ENCODE measurements around the gene C19orf25. TPM values are rescaled to one million over a fixed set of nuclear protein-coding genes. Genes with fewer than 3 reads are reported as not detected.
A peak's percentile ranks its signal among the peaks of the same experiment; 100 is the strongest.
"Not testable (repeated sequence)": the region's sequence is repeated elsewhere in the genome, so short reads cannot be mapped to it uniquely, and the experiment has no call there.

The C19orf25 gene
- total RNA-seq: 17.5 and 18.5 TPM in 2 replicates

DNA sequence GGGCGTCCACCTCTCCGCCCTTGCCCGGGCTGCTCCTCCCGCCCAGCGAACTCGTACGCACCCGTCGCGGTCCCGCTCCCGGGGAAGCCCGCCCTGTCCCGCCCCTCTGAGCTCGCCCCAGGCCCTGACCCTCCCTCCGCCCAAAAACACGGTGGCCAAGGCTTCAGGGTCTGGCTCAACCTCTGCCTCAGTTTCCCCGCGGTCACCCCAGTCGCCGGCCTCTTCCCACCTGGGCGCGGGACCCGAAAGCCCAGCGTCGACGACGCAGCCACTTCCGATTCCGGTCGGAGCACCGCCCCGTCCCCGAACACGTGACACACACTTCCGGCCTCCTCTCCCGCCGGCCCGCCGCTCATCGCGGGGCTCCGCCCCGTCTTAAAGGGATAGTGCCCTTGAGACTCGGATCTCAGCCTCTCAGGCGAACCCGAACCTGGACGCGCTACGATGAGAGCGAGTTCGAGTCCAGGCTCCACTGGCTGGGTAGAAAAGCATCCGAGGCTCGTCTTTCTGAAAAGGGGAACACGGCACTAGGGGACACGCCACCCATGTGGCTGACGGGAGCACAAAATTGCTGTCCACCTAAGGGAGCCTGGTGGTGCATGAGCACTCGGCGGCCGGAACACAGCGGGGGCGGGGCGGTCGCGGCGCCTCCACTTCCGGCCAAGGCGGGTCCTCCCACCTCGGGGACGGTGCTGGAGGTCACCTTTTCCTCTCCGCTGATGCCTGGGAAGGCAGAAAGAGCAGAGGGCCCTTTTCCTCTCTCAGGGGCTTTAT lies at the start of gene C19orf25:
Gene C19orf25 (minus strand): TSS at position 282 of the 774 bp plus-strand sequence. CDS start 312 bp downstream, outside the sequence.
- peak; percentile 79 for DNase-seq (ENCODE audit: low read depth, low spot score)

DNA sequence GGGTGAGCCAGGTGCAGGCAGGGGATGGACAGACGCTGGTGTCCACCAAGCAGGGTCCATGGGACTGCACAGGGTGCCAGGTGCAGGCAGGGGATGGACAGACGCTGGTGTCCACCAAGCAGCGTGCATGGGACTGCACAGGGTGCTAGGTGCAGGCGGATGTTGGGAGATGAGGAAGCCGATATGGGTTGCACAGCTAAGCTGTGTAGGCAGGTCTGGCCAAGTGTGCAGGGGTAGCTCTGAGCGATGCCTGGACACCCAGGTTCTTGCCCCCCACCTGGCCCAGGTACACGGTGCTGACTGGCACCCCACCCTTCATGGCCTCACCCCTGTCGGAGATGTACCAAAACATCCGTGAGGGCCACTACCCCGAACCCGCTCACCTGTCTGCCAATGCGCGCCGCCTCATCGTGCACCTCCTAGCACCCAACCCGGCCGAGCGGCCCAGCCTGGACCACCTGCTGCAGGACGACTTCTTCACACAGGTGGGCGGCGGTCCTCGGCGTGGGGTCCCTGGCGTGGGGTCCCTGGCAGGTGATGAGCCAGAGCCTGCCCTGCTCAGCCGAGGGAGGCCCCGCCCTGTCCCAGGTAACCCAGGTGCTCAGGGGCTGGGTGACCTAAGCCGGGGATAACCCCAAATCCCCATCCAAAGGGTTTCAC lies 48.8 kb upstream of the C19orf25 start:
- no peak for DNase-seq (ENCODE audit: low read depth, low spot score)

DNA sequence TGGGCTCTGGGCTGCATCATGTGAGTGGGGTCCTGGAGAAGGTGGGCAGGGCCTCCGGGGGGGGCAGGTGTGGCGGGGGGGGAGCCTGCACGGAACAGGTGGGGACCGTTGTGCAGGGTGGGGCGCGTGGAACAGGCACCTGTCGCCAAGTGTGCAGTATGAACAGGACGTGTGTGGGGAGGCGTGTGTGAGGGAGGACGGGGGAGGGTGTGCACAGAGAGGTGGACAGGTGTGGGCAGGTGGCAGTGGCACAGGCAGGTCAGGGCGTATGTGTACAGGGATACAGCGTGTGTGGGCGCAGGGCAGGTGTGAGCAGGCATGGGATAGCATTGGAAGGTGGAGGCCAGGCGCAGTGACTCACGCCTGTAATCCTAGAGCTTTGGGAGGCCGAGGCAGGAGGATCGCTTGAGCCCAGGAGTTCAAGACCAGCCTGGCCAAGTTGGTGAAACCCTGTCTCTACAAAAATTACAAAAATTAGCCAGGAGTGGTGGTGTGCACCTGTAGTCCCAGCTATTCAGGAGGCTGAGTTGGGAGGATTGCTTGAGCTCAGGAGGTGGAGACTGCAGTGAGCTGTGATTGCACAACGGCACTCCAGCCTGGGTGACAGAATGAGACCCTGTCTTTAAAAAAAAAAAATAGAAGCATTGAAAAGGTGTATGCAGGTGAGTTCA lies 48.1 kb upstream of the C19orf25 start:
- DNase-seq (ENCODE audit: low read depth, low spot score): no peak

DNA sequence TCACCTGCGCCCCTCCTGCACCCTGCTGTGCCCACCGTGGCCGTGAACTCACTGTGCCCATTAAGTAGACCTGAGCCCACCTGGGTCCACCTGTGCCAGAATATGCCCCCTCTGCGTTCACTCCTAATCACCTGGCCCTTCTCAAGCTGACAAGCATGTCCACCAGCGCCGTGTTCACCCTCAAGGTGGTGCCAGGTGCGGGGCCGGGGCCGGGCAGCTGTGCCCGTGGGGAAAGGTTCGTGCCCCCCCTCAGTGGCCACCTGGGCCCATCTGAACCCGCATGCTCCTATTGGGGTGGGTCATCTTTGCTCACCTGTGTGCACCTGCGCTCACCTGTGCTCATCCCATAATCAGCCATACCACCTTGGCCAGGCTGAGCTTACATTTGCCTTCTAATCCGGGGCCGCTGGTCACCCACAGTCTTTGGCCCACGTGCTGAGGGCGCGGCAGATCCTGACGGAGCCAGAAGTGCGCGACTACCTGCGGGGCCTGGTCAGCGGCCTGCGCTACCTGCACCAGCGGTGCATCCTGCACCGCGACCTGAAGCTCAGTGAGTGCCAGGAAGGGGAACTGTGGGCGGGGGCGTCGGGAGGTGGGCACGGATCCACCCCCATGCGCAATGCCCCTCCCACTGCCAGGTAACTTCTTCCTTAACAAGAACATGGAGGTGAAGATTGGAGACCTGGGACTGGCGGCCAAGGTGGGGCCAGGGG lies 47.2 kb upstream of the C19orf25 start:
- no peak for DNase-seq (ENCODE audit: low read depth, low spot score)

DNA sequence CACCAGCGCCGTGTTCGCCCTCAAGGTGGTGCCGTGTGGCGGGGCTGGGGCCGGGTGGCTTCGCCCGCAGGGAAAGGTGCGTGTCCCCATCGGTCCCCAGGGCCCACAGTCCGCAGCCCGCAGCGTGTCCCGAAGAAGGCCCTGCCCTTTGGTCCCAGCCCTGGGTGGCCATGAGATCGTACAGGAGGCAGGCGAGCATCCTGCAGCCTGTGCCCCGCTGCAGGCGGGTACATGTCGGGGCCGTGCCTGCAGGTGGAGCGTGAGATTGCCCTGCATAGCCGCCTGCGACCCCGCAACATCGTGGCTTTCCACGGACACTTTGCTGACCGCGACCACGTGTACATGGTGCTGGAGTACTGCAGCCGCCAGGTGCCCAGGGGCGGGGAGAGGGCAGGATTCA lies 46.3 kb upstream of the C19orf25 start:
- no peak for DNase-seq (ENCODE audit: low read depth, low spot score)

DNA sequence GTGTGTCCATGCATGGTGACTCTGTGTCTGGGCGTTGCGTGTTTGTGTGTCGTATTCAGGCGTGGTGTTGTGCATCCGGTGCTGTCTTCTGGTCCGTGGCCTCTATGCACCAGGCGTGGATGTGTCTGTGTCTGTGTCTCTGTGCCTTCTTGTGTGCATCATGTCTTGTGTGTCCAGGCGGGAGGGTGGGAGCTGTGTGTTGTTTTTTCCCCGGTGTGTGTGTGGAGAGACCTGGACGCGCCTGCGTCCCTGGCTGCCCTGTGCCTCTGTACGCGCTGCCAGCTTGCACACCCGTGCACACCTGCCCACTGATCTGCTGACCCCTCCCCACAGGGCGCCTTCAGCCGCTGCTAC lies 45.9 kb upstream of the C19orf25 start:
- DNase-seq (ENCODE audit: low read depth, low spot score): no peak

DNA sequence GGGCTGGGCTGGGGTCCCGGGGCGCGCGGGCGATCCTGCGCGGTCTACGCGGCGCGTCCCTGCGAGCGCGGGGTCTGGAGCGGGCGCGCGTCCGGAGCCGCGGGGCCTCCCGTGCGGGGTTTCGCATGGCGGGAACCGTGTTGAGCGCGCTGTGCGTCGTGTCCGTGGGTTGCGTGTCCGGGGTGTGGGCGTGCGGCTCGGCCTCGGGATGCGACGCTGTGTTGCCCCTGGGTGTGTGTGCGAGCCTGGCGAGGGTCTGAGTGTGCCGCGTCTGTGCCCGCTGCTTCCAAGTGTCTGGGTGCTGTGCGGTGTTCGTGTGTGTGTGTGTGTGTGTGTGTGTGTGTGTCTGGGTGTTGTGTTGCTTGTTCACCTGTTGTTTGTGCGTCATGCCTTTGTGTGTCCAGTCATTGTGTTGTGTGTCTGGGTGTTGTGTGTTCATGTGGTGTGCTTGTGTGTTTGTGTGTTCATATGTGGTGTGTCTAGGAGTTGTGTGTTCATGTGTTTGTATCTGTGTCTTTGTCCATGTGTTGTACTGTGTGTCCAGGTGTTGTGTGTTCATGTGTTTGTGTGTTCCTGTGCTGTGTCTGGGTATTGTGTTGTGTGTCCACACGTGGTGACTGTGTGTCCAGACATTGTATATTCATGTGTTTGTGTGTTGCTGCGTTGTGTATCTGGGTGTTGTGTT lies 45.4 kb upstream of the C19orf25 start:
- DNase-seq (ENCODE audit: low read depth, low spot score): no peak

DNA sequence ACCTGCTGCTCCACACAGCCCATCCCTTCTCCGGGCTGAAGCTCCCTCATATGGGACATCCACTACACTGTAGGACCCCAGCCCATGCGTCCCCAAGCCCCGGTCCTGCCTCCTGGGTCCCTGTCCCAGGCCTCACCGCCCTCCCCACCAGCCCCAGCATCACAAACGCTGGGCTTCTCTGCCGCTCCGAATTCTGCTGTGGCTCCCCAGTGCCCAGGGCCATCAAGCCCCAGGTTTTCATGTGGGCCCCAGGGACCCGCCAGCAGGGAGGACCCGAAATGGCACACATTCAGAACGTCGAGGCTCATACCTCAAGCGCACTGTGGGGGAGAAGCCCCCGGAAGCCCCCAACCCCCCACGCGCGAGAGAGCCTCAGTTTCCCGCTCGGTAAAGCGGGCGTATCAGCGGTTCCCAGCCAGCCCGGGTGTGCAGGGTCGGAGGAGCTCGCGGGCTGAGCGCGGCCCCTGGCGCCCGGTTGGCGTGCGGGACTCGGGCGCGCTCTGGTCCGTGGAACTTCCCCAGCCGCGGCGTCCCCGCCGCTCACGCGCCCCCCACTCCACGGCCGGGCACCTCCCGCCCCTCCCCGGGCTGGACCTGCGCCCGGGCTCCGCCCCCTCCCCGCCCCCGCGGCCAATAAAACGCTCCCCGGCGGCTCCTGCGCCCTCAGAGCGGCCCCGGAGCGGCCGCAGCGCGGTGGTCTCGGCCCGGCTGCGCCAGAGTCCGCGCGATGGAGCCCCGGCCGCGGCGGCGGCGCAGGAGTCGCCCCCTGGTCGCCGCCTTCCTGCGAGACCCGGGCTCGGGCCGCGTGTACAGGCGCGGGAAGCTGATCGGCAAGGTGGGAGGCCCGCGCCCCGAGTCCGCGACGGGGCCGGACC lies 44.6 kb upstream of the C19orf25 start, which contains the start of gene PLK5:
Gene PLK5 (plus strand): TSS at position 666 of the 875 bp plus-strand sequence. CDS start 2,920 bp downstream, outside the sequence.
- no peak for DNase-seq (ENCODE audit: low read depth, low spot score)

DNA sequence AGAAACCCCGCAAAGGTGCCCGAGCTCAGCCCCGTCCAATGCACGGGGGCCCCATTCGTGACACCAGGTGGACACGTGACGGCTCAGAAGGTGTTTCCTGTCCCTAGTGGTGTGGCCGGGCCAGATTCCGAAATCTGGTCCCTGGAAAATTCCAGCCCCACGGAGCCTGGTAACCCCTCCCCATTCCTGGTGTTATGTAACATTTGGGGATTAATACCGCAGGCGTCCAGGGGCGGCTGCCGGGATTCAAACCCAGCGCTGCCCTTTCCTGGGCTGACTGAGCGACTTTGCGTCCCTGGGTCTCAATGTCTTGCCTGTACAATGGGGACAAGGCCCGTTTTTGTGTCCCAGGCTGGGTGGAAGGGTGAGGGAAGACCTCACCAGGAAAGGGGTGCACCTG lies 43.8 kb upstream of the C19orf25 start:
- no peak for DNase-seq (ENCODE audit: low read depth, low spot score)

DNA sequence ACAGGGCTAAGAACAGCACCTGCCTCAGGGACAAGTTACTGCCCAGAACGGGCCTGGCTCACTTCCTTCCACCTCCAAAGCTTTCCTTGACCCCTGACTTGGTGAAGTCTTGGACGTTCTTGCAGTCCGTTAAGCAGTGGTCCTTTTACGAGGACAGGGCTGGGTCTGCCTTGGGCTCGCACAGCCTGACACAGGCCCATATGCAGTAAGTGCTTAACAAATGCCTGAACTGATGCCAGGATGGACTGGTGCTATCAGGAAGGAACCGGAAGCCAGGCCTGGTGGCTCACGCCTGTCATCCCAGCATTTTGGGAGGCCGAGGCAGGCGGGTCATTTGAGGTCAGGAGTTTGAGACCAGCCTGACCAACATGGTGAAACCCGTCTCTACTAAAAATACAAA lies 43.0 kb upstream of the C19orf25 start:
- no peak for DNase-seq (ENCODE audit: low read depth, low spot score)

DNA sequence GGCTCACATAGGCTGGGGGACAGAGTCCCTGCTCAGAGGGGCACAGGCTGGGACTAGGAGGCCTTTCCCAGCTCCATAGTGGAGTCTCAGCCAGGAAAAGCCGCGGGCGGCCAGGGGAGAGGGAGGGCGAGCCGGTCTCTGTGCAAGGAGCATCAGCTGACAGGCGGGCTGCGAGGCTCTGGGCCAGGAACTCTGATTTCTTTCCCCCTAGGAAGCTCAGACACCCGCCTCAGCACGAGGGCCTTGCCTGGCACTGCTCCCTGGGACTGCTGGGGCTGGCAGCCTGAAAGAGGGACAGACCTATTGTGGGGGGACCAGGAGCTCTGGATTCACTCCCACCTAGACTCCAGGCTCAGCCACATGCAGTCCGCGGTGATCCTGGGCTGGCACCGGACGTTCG lies 42.6 kb upstream of the C19orf25 start:
- no peak for DNase-seq (ENCODE audit: low read depth, low spot score)

DNA sequence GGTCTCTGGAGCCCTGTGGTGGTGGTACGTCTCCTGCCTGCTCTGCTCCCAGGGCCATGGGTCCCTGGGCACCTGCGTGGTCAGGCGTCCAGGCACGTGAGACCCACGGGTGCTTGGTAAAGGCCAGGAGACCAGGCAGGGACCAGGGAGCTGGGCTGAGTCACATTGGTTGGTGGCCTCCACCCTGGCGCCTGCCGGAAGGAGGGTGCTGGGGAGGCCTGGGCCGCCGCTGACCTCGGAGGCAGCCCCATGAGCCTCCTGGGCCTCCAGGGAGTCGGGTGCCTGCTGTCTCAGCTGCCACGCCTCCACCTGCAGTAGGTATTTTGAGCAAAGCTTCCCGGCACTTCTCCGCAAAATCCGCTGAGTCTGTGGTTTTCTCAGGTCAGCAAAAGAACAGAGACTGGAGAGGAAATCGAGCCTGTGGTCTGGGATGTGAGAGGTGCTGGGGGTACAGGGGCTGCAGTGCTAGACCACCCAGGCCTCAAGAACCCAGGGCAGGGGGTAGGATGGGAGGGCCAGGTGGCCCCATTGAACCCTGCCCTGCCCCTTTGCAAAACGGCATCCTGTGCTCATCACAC lies 41.3 kb upstream of the C19orf25 start:
- DNase-seq (ENCODE audit: low read depth, low spot score): no peak

DNA sequence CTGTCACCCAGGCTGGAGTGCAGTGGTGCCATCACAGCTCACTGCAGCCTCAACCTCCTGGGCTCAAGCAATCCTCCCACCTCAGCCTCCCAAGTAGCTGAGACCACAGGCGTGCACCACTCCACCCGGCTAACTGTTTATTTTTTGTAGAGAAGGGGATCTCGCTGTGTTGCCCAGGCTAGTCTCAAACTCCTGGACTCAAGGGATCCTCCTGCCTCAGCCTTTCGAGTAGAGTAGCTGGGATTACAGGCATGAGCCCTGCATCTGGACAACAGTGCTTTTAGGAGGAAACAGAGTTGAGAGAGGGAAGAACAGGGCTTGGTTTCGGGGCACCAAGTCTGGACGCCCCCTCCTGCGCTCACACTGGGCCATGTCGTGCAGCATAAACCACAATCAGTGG lies 40.8 kb upstream of the C19orf25 start:
- DNase-seq (ENCODE audit: low read depth, low spot score): not testable (repeated sequence)

DNA sequence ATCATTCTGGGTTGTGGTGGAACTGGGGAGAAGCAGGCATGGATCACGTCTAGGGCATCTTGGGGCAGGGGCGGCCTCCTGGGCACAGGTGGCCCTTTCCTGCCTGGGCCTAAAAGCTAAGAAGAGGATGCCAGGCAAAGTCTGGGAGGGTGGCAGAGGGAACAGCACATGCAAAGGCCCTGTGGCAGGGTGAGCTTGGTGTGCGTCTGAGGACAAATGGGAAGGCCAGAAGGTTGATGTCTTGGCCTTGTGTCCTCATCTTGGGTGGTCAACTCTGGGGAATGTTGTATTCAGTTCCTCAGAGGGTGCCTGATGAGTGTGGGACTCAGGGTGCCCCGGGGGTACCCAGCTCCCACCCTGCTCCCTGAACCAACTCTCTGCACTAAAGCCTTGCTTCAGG lies 39.5 kb upstream of the C19orf25 start:
- no peak for DNase-seq (ENCODE audit: low read depth, low spot score)

DNA sequence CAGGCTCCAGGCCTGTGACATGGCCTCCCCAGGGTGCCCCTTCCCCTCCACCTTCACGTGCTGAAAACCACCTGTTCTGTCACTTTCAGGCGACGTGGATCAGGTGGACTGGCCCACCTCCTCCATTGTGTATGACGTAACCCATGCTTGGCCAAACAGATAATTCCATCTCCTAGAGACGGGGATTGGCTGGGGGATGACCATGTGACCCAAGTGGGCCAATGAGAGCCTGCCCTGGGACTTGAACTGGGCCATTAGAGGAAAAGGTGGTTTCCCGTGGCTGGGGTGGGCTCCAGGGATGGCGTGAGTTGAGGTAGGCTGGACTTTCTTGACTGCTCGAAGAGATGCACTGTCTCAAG lies 37.4 kb upstream of the C19orf25 start:
- no peak for DNase-seq (ENCODE audit: low read depth, low spot score)

DNA sequence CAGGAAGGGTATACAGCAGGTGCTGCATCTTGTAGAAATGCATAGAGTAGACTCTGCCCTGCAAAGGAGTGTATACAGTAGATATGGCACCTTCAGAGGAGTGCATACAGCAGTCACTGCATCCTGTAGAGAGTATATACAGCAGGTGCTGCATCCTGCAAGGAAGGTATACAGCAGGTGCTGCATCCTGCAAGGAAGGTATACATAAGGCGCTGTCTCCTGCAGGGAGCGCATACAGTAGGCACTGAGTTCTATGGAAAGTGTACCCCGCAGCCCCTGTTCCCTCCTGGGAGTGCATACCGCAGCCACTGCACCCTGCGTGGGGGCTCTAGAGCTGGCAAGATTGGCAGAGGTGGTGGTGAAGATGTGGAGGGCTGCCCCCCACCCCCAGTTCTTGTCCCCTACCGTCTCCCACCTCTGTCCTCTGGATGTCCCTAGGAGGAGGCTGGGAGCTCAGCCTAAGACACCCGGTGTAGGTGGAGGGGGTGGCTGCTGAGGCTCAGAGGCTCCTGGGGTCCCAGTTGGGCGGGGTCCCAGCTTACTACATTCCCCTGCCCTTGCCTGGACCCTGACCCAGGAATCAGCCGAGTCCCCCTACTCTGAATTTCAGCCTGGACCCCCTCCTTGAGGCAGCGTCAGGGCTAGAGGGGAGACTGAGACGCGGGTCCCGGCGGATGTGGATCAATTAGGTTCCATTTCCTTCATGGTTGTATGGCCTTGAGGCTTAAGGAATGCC lies 36.1 kb upstream of the C19orf25 start:
- DNase-seq (ENCODE audit: low read depth, low spot score): no peak

DNA sequence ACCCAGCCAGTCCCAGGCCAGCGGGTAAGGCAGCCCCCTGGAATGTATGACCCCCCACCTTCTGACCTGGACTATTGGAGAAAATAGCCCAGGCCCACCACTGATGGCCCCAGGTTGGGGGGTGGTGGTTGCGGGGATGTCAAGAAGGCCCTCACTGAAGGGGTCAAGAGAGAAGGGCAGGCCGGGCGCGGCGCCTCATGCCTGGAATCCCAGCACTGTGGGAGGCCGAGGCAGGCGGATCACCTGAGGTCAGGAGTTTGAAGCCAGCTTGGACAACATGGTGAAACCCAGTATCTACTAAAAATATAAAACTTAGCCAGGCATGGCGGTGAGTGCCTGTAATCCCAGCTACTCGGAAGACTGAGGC lies 35.3 kb upstream of the C19orf25 start:
- DNase-seq (ENCODE audit: low read depth, low spot score): no peak

DNA sequence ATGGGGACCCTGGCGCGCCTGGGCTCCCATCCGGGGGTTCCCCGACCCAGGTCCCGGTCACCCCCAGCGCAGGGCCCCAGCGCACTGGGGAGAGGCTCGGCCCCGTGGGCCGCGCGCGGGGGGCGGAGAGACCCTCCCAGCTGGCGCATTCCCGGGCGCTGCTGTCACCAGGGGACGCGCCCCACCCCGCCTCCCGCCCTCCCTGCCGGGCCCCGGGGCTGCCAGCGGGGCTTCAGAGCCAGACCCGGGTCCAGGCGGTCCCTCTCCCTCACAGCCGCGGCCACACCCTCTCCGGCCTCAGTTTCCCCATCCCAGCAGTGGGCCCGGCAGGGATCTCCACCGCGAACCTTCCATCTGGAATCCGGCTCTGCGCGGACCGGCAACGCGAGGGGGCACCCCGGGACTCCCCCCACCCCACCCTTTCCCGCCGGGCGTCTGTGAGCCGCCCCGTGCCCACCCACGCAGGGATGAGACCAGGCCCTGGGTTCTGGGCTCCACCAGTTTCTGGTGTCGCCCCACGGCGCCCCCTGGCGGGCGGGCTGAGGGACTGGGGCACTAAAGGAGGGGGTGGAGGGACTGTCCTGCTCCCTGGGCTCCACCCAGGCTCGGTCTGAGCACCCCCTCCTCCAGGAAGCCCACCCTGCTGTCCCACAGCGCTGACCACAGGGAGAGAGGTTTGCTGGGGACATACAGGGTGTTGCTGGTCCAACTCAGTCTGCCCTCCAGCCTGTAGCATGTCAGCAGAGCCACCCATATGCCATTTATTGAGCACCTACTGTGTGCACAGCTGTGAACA lies 34.7 kb upstream of the C19orf25 start:
- no peak for DNase-seq (ENCODE audit: low read depth, low spot score)

All from pulmonary artery endothelial cell (primary cell).